Articular chondrocyte of knee joint (primary cell): ENCODE results near the gene PLCB2. TPM values are rescaled to one million over a fixed set of nuclear protein-coding genes. Genes with fewer than 3 reads are reported as not detected.

Source experiments
- total RNA-seq: library from RNA; depleted of rRNA; stranded (reverse); fragments of >200 nt; gene quantifications from 2 replicates; pipeline ENCODE4 v1.2.3, GENCODE V29; 2012

PLCB2 gene
- not detected in 2 replicates for total RNA-seq

GRCh38 chr15:40307421-40308211 is at the start of gene PLCB2:
TSS of gene PLCB2 (minus strand) at chr15:40307935. CDS start at chr15:40307672, 263 bp downstream.

GRCh38 chr15:40340740-40341400 is 33.1 kb upstream of the PLCB2 start, which contains the start of gene CCDC9B:
TSS of gene CCDC9B (minus strand) at chr15:40340939. CDS start at chr15:40340819, 120 bp downstream.

GRCh38 chr15:40323239-40323952 is 15.7 kb upstream of the PLCB2 start, which contains the start of gene INAFM2:
TSS of gene INAFM2 (plus strand) at chr15:40323692. CDS start at chr15:40324056, 364 bp downstream.

GRCh38 chr15:40282869-40283614 is 24.7 kb downstream of the PLCB2 start, which contains the start of gene ANKRD63:
TSS of gene ANKRD63 (minus strand) at chr15:40283064. CDS start at chr15:40282586, 478 bp downstream.

GRCh38 chr15:40238532-40239403 is 69.0 kb downstream of the PLCB2 start, which contains the start of gene PAK6:
TSS of gene PAK6 (plus strand) at chr15:40239063. CDS start at chr15:40264786, 25,723 bp downstream.

Other genes starting within 250 kb of the PLCB2 start
- gene BMF, start 199.1 kb downstream of the PLCB2 start, total RNA-seq: 3.2 and 3.5 TPM in 2 replicates
- 10.7 and 16.3 TPM in 2 replicates for gene BUB1B, start 146.9 kb downstream of the PLCB2 start, total RNA-seq
- not detected in 2 replicates for gene PAK6, start 68.9 kb downstream of the PLCB2 start, total RNA-seq
- gene ANKRD63, start 24.9 kb downstream of the PLCB2 start, total RNA-seq: not detected in 2 replicates
- gene INAFM2, start 15.8 kb upstream of the PLCB2 start, total RNA-seq: 6.1 and 6.7 TPM in 2 replicates
- gene CCDC9B, start 33.0 kb upstream of the PLCB2 start, total RNA-seq: 8.5 and 12.5 TPM in 2 replicates
- not detected in 2 replicates for gene PHGR1, start 43.1 kb upstream of the PLCB2 start, total RNA-seq
- gene DISP2, start 50.3 kb upstream of the PLCB2 start, total RNA-seq: 0.11 and 0.13 TPM in 2 replicates
- gene KNSTRN, start 74.8 kb upstream of the PLCB2 start, total RNA-seq: 32.6 and 32.7 TPM in 2 replicates
- 33.5 and 35.7 TPM in 2 replicates for gene IVD, start 97.9 kb upstream of the PLCB2 start, total RNA-seq
- 5.7 and 8.1 TPM in 2 replicates for gene BAHD1, start 133.0 kb upstream of the PLCB2 start, total RNA-seq
- gene CHST14, start 163.0 kb upstream of the PLCB2 start, total RNA-seq: 13.3 and 15.8 TPM in 2 replicates